HG02623 (cell line): Measurements from ENCODE around the gene SPRY4.
A peak's percentile ranks its signal among the peaks of the same experiment; 100 is the strongest.
"Not testable (repeated sequence)": the region's sequence is repeated elsewhere in the genome, so short reads cannot be mapped to it uniquely, and the experiment has no call there.

Experiments used
- ATAC-seq: cut with Tn5 transposase; IDR thresholded peaks from one replicate; pipeline ENCODE4 v1.9.1; 2021; ENCODE audit warnings: moderate library complexity; ENCODE audit not compliant: unreplicated experiment

SPRY4 gene

GRCh38 chr5:142295960-142296860, 28.6 kb downstream of the SPRY4 start:
- no peak for ATAC-seq

DNA sequence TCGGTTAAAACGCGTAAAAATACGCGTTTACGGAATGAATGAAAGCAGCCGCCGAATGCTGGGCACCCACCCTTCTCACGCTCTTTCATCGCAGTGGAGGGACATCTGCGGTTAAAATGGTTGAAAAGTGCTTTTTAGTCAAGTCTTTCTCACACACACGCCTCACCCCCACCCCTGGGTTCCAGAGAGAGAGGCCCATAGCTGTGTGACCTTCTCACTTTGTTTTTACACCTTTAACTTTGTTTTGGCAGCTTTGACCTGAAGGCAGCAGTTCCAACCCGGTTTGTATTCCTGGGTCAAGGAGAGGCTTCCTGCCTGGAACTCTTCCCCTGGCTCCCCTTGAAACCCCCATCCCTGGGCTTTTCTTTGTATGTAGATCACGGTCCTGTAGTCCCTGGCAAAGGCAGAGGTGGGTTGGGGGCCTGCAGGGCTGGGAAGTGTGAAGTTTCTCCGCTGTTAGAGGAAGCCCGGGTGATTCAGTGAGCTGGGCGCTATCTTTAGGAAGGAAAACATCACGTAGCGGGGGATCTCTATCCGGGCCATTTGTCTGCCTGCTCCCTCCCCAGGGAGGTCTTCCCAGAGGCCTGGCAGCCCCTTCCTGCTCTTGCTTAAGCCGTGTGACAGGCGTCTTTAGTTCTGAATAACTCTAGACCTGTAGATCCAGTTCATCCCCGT, 29.6 kb downstream of the SPRY4 start:
- ATAC-seq, result no peak

DNA sequence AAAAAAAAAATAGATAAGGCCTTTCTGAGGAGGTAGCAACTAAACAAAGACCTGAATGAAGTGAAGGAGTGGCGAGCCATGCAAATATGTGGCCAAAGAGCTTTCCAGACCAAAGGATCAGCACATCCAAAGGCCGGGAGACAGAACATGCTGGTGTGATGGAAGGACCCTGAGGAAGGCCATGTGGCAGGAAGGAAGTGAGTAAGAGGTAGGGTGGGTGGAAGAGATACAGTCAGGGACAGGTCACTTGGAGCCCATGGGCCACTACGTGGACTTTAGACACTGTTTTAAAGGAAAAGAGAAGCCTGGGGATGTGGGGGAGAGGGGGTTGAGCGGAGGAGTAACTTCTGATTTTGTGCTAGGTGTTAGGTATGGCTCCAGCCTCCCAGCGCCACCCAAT, 31.3 kb downstream of the SPRY4 start:
- ATAC-seq, result no peak

DNA sequence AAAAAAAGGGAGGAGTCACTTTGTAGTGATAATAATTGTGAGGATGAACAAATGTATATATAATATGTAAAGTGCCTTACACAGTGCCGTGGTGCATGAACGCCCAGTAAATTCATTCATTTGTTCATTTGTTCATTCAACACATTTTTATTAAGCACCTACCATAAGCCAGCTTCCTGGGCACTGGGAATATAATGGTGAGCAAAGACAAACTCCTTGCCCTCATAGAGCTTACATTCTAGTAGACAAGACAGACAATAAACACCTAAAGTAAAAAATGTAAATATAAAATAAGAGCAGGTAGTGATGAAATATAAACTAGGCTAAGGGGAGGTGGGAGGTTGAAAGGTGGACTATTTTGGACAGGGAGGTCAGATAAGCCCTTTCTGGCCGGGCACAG, 32.0 kb downstream of the SPRY4 start:
- no peak for ATAC-seq

GRCh38 chr5:142292249-142292648, 32.6 kb downstream of the SPRY4 start:
- no peak for ATAC-seq

DNA sequence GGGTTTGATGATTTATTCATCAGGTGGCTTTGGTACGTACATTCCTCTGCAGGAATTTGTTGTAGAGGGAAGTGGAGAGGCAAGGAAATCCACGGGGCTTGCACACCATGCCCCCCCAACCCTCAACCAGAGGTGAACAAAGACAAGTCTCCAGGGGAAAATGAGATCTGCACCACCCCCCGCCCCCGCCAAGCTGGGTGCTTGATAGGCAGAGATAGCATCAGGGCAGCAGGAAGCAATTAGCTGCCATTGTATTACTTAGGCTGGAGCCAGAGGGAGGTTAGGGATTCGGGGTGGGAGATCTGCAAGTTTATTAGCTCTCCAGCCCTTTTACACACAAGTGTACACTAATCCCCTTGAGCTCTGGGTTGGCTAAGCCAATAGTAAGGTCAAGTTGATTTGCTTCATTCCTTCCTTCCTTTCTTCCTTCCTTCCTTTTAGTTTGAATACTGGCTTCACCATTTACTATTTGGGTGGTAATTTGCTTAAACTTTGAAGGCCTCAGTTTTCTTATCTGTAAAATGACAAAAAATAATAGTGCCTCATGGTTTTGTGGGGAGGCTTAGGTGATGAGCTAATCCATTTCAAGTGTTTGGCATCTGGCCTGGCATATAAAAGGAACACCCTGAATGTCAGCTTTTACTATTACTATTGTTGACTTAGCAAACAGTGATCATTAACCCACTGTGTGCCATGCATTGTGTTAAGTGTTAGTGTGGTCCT, 34.1 kb downstream of the SPRY4 start:
- ATAC-seq, result no peak

DNA sequence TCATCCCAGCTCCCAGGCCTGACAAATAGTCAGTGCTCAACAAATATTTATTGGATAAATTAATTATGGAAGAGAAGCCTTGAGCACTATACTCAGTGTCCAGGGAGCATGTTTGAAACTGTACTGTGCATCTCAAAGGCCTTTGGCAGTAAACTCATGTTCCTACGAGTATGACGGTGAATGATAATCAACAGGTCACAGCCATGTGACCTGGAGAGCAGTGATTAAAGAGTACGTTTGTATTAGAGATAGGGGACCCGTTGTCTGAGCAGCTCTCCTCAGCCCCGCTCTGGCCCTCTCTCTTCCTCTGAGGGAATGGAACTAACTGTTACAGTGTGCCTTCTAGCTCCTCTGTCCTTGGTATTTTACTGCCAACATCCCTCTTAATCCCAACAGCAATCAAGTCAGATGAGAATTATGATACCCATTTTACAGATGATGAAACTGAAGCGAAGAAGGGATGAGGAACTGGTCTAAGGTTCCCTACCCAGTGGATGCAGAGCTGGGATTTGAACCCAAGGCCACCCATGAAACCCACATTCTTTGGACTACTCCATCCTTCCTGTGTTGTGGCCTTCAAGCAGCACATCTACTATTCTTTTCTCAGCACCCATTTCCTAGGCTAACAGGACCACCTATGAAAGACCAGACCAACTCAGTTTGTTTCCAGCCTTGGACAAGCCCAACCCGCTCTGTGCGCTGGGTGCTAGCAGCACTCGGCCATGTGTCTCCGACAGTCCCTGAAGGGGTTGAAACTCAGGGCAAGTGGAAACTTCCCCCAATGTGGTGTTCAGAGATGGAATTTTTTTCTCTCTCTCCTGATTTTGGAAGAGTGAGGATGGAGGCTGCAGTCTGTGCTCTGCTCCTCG, 34.9 kb downstream of the SPRY4 start:
- ATAC-seq, result no peak

DNA sequence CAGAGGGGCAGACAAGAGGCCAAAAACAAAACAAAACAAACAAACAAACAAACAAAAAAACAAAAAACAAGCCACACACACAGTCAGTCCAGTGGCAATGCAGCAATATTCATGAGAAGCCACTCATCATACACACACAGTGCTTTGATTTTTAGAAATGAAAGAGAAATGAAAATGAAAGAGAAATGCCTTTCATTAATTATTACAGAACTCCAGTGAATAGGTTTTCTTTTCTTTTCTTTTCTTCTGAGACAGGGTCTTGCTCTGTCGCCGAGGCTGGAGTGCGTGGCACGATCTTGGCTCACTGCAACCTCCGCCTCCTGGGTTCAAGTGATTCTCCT, 36.9 kb downstream of the SPRY4 start:
- ATAC-seq, result peak; percentile 41

DNA sequence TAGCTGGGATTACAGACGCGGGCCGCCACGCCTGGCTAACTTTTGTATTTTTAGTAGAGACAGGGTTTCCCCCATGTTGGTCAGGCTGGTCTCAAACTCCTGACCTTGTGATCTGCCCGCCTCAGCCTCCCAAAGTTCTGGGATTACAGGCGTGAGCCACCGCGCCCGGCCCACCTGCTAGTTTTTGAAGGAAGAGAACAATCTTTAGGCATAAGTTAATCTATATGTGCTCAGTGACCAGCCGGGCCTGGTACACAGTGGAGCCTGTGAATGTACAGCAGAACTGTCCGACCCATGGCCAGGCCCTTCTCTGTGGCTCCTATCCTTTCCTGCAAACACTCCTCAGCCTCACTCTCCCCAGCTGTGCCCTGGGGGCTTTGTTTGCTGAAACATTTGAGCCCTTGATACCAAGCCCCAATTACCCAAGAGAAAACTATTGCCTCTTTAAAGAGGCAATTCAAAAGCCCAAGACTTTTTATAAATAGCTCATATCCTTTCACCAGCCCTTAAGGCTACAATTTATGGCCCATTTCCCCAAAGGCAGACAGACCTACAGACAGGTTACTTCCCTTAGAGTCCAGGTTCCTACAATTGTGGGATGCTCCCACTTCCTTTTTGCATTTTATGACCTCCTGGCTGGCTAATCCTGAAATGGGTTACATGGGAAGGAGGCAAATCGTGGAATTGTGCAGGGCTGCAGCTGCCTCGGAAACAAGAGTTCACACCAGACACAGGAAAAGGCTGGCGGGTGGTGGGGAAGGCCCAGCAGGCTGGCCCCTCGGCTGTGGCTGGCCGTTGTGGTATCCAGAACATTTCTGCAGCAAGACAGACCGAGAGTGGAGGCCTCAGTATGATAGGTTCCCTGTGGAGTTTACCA, 37.5 kb downstream of the SPRY4 start:
- ATAC-seq, result peak; percentile 50

DNA sequence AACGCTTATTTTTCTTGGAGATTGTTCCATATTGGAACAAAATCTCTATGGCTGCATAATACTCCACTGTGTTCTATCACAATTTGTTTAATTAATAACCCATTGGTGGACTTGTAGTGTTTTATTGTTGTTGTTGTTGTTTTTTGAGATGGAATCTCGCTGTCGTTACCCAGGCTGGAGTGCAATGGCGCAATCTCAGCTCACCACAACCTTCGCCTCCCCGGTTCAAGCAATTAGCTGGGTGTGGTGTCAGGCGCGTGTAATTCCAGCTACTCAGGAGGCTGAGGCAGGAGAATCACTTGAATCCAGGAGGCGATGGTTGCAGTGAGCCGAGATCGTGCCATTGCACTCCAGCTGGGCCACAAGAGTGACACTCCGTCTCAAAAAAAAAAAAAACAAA, 38.7 kb downstream of the SPRY4 start:
- ATAC-seq, result no peak

DNA sequence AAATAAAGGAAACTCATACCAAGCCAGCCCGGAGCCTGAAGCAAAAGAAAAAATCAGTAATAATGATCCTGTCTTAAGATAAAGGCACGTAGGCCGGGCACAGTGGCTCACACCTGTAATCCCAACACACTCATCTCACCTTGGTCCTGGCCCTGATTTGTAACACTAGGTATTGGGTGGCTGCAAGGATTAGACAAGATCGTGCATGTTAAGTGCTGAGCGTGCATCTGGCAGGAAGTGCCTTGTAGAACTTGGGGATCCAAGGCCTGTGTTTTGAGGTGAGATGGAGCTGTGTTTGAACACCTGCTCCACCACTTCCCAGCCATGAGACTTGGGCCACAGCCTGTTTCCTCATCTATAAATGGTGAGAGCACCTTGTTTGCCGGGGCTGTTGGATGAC, 41.5 kb downstream of the SPRY4 start:
- ATAC-seq, result no peak

DNA sequence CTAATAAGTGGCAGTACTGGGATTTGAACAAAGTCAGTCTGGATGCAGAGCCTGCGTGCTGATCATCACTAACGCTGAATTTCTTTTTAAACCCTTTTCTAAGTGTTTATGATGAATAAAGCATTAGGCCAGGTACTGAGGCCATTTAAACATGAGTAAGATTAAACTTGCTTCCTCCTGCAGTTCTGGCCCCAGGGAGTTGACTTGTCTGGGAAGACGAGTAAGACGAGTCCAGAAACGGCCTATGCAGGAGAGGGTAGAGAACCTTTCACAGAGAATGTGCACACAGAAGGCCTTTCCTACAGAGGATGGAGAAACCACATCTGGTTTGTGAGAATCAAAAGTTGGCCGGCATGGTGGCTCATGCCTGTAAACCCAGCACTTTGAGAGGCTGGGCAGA, 42.9 kb downstream of the SPRY4 start:
- ATAC-seq, result no peak

- ATAC-seq, result no peak
These were observed 43.8 kb downstream of the SPRY4 start for GRCh38 chr5:142281008-142281367.

DNA sequence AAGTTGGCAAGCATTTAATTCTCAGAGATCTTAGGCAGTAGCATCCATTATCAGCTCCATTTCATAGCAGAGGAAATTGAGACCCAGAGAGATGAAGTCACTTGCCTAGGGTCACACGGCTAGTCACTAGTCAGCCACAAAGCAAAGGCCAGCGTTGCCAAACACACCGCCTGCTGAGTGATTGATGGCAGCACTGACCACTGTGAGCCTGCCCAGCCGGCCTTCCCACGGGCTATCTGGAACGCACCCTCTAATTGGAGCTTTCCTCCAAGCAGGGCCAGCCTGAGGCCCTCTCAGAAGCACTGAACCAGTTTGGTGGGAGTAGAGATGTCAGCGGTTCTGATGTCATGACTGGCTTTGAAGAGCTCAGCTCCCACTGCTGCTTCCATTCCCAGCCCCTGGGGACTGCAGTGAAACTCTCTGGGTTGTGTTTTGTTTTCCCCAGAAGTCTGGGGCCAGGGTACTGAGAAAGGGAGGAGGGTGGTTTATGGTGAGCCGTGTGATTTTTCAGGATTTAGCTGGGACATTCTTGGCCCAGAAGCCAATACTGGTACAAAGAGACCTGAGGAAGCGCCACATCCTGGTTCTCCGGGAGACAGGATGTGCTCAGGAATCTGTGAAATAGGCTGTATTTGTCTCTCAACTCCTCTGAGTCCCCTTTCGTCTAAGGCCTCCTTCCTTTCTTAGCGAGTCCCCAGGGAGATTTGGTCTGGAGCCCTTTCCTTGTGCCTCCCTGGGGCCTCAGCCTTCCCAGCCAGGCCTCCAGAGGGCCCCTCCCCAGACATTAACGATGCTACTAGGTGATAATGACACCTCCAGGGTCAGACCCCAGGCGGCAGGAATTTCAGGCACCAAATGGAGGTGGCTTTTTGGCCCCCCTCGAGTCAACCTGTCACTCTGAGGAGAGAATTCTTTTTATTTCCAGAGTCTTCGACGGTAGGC, 44.5 kb downstream of the SPRY4 start:
- ATAC-seq, result no peak

GRCh38 chr5:142278627-142279026, 46.2 kb downstream of the SPRY4 start:
- no peak for ATAC-seq

DNA sequence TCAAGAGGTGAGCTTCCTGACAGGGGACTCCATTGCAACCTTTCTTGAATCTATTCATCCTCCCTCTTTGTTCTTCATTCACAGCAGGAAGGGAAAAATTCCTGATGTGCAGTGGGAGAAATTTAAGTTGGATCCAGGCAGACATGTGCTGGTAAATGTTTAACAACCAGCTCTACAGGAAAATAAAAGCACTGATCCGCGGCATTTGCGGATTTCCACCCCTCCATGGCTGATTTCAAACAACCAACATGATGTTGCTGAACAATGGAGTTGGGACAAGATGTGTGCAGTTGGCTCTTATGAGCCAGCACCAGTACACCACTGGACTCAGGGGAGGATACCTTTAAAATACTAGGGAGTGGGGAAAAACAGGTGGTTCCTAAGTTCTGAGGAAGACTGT, 47.0 kb downstream of the SPRY4 start:
- no peak for ATAC-seq

GRCh38 chr5:142276517-142276916, 48.3 kb downstream of the SPRY4 start:
- no peak for ATAC-seq

DNA sequence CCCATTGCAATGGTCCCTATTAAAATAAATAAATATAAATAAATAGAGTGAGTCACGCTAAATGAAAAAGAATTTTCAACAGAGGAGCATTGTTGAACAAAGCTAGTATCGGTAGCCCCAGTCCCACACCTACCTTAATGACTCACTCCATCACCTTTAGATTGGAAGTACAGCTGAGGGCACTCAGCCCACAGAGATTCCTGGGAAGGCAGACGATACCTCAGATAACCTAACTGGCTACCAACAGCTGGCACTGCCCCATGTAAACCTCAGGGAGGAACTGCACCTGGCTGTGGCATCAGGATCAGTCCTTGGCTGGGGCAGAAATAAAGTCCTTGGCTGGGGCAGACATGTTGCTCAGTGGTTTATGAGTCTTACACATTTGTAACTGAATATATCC, 49.3 kb downstream of the SPRY4 start:
- ATAC-seq, result no peak

GRCh38 chr5:142272596-142272995, 52.2 kb downstream of the SPRY4 start:
- ATAC-seq, result not testable (repeated sequence)
